Calu3 (cell line): Measurements from ENCODE around the gene PICALM. TPM values are rescaled to one million over a fixed set of nuclear protein-coding genes. Genes with fewer than 3 reads are reported as not detected.

ENCODE experiments used
- BruUV-seq: library from RNA; stranded (reverse); fragments of 400-500 nt; replicated peaks from 2 replicates; lab custom pipeline; 2021; lab: Mats Ljungman, UMichigan
- CTCF ChIA-PET: fragments of 300-600 bp; sonication (Branson Sonifier 250); formaldehyde crosslinking; loops from one replicate; lab custom pipeline; 2022; ENCODE audit warnings: antibody characterized with exemption; lab: Charles Lee
- DNase-seq: peaks from one replicate; pipeline ENCODE4 v3.0.0; 2022
- H3K27ac Mint-ChIP-seq: one replicate; pipeline ENCODE4 v1.8.0; 2022; ENCODE audit warnings: mixed read lengths; ENCODE audit not compliant: unreplicated experiment
- H3K27me3 Mint-ChIP-seq: one replicate; pipeline ENCODE4 v1.8.0; 2022; ENCODE audit warnings: mixed read lengths; ENCODE audit not compliant: unreplicated experiment
- H3K36me3 Mint-ChIP-seq: one replicate; pipeline ENCODE4 v1.8.0; 2022; ENCODE audit warnings: mild to moderate bottlenecking, moderate library complexity, mixed read lengths; ENCODE audit not compliant: insufficient read depth, unreplicated experiment
- H3K4me1 Mint-ChIP-seq: one replicate; pipeline ENCODE4 v1.8.0; 2022; ENCODE audit warnings: mild to moderate bottlenecking, low read depth, mixed read lengths; ENCODE audit not compliant: unreplicated experiment
- H3K4me3 Mint-ChIP-seq: one replicate; pipeline ENCODE4 v1.8.0; 2022; ENCODE audit warnings: mild to moderate bottlenecking, low read depth, moderate library complexity, mixed read lengths; ENCODE audit not compliant: unreplicated experiment
- H3K9me3 Mint-ChIP-seq: one replicate; pipeline ENCODE4 v1.8.0; 2022; ENCODE audit warnings: low read depth, mixed read lengths; ENCODE audit not compliant: unreplicated experiment
- intact Hi-C: fragments of 100-400 bp; cut with micrococcal nuclease; formaldehyde crosslinking; loops from one replicate; pipeline ENCODE4 v1.10.0; 2022; ENCODE audit not compliant: unreplicated experiment
- total RNA-seq: library from RNA; stranded (reverse); gene quantifications from 2 replicates; pipeline ENCODE4 v1.2.3, GENCODE V29; 2022
- TF ChIP-seq, protein P1 (sequence below): fragments of 200-600 bp; IDR thresholded peaks from one replicate; pipeline ENCODE4 v1.8.0; 2022; ENCODE audit warnings: antibody characterized with exemption; ENCODE audit not compliant: unreplicated experiment

Gene PICALM
- total RNA-seq, 1 experiment from 2014 or later: 124 TPM

DNA sequence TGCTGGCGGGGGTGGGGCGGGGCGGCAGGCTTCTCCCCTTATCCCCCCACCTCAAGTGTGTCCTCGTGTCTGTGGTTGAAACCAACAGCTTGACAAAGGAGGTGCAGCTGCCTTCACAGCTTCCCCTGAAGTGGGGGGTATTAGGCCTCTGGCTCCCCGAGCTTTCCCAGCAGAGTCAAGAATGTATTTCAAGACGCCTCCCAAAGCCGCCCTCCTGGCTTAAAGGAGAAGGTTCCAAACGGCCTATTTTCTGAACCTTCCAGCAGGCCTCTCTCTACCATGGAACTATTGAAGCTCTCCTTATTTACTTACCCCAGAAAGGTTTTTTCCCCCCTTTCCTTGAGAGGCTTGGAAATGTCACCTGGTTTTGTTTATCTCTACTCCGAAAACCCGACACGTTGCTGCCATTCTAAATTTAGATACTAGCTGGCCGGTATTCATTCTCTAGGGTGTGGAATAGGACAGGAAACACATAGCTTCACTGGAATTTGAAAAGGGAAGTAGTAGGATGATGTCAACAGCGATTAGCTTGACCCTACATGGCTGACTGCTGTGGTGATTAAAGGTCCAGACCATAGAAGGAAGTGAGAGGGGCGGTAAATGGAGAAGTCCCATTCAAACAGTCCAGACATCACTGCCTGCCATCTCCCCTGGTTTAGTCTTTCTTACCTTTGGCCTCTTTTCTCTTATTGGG lies 671 bp upstream of the PICALM start:
- DNase-seq: peak; percentile 55
- Mint-ChIP-seq H3K9me3 (no peaks in the 10 kb centered on the region), H3K27me3 (no peaks in the 10 kb centered on the region), H3K36me3 (peaks cover 45% of the 10 kb centered on the region), H3K4me3 (peak overlapping the region; percentile 99), H3K27ac (peak overlapping the region; percentile 99), H3K4me1 (peaks cover 28% of the 10 kb centered on the region)
- CTCF ChIA-PET: interaction anchor here (0.7 to 3.3 kb wide), 7 partner anchors 25 to 124 kb away, joined by 3 to 24 read pairs (median 4); no protein-coding TSS in a partner anchor
- intact Hi-C loops: loop anchor here (1.0 to 5.0 kb wide), 4 partner anchors 23 to 148 kb away; no protein-coding TSS in a partner anchor
- BruUV-seq: TSS peak; percentile 86
- TF ChIP-seq, protein P1, sequence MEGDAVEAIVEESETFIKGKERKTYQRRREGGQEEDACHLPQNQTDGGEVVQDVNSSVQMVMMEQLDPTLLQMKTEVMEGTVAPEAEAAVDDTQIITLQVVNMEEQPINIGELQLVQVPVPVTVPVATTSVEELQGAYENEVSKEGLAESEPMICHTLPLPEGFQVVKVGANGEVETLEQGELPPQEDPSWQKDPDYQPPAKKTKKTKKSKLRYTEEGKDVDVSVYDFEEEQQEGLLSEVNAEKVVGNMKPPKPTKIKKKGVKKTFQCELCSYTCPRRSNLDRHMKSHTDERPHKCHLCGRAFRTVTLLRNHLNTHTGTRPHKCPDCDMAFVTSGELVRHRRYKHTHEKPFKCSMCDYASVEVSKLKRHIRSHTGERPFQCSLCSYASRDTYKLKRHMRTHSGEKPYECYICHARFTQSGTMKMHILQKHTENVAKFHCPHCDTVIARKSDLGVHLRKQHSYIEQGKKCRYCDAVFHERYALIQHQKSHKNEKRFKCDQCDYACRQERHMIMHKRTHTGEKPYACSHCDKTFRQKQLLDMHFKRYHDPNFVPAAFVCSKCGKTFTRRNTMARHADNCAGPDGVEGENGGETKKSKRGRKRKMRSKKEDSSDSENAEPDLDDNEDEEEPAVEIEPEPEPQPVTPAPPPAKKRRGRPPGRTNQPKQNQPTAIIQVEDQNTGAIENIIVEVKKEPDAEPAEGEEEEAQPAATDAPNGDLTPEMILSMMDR: no peak

DNA sequence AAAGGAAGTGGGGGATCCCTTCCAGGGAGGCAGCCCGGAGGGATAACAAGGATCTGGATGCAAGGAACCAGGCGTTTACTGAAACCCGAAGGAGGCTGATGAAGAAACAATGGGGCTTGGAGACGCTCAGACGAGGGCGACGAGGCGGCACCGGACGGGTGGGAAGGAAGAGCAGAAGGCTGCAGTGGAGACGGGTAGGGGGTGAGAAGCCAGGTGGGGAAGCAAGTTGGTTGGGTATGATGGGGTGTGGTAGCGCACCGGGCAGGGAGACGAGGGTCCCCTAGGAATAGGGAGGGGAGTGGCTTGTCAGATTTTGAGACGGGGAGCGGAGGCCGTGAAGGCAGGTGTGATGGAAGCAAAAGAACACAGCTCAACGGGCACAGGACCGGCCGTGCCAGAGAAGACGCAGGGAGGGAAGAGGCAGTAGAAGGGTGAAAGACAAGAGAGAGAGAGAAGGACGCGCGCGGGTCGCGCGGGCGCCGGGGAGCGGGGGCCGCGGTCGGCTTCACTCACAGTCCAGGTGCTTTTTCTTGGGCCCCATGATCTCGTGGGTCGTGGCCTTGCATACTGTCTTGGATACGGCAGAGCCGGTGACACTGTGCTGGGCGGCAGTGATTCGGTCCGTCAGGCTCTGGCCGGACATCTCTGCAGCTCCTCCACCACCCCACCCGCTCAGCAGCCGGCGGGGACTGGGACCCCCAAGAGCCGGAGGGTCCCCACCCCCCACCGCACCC lies 579 bp downstream of the PICALM start:
- Mint-ChIP-seq H3K27ac (peak overlapping the region; percentile 99), H3K9me3 (no peaks in the 10 kb centered on the region), H3K4me3 (peak overlapping the region; percentile 99), H3K36me3 (peaks cover 49% of the 10 kb centered on the region), H3K4me1 (peaks cover 28% of the 10 kb centered on the region), H3K27me3 (no peaks in the 10 kb centered on the region)
- DNase-seq: peak; percentile 21
- CTCF ChIA-PET: interaction anchor here (0.6 to 3.3 kb wide), 6 partner anchors 24 to 125 kb away, joined by 3 to 24 read pairs (median 4); no protein-coding TSS in a partner anchor
- intact Hi-C loops: loop anchor here (2.0 to 5.0 kb wide), 3 partner anchors 22 to 149 kb away; no protein-coding TSS in a partner anchor
- TF ChIP-seq, protein P1: no peak
- no TSS peak for BruUV-seq

DNA sequence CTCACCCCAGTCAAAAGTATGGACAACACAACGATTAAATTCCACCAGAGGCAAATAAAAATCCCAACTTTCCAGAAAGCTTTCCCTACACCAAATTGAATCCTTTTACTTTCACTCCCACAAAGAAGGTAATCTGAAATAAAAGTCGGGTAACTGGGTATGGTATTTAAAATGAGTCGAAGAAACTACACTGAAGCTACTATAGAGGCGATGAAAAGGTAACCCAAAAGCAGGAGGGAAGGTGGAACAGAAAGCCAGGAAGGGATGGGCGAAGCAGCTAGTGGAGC lies 1.1 kb downstream of the PICALM start:
- DNase-seq: no peak
- Mint-ChIP-seq H3K4me3 (peak overlapping the region; percentile 99), H3K27me3 (no peaks in the 10 kb centered on the region), H3K9me3 (no peaks in the 10 kb centered on the region), H3K36me3 (peaks cover 49% of the 10 kb centered on the region), H3K27ac (peak overlapping the region; percentile 99), H3K4me1 (peaks cover 28% of the 10 kb centered on the region)
- CTCF ChIA-PET: interaction anchor here (0.6 to 3.3 kb wide), 5 partner anchors 26 to 126 kb away, joined by 3 to 24 read pairs (median 4); no protein-coding TSS in a partner anchor
- BruUV-seq: no TSS peak
- TF ChIP-seq, protein P1: no peak
- intact Hi-C loops: loop anchor here (2.0 to 5.0 kb wide), 4 partner anchors 21 to 150 kb away; no protein-coding TSS in a partner anchor

DNA sequence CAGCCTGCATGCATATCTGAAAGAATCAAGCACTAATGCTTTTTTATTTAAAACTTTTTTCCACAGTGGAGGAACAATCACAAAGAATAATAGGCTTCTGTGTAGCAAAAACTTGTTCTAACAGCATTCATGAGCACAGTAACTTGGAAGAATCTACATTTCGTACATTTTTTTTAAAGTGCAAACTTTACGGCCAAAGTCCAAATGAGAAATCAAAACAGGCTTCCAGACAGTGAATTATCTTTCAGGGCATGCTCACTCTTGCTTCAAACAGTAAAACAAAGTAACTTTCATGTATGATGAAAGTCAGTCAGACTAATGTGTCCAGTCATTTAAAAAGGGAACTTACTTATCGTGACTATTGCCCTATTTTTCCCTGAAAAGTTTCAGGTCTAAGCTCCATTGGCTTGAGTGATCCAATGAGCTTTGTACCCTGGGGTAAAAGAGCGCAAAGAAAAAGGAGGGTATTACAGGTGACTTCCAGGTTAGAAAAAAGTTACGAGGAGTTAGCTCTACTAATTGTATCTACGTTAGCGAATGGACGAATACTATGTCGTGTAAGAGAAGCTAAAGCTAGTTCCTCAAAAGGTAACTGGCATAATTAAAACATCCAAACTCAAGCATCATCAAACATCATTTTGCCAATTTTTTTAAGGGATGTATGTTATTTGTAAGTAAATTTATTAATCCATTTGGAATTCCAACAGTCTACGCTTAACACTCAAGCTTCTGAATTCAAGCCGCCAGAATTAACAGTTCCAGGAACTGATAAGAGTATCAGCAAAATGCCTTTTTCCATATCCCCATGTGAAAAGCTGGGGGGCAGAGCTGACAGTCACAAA lies 1.7 kb downstream of the PICALM start:
- Mint-ChIP-seq H3K9me3 (no peaks in the 10 kb centered on the region), H3K27me3 (no peaks in the 10 kb centered on the region), H3K4me1 (peaks cover 28% of the 10 kb centered on the region), H3K36me3 (peaks cover 49% of the 10 kb centered on the region), H3K4me3 (peak overlapping the region; percentile 99), H3K27ac (peak overlapping the region; percentile 99)
- DNase-seq: no peak
- TSS peak; percentile 39 for BruUV-seq
- intact Hi-C loops: loop anchor here (2.0 to 5.0 kb wide), 3 partner anchors 85 to 150 kb away; no protein-coding TSS in a partner anchor
- TF ChIP-seq, protein P1: no peak
- CTCF ChIA-PET: interaction anchor here (0.6 to 3.3 kb wide), 4 partner anchors 25 to 126 kb away, joined by 3 to 24 read pairs (median 4); no protein-coding TSS in a partner anchor
